Caco-2 (cell line): ENCODE results near the gene SCN1B. TPM values are rescaled to one million over a fixed set of nuclear protein-coding genes. Genes with fewer than 3 reads are reported as not detected.

Source experiments
- BruUV-seq: library from RNA; stranded (reverse); fragments of 400-500 nt; replicated peaks from 2 replicates; lab custom pipeline; 2021; lab: Mats Ljungman, UMichigan
- CTCF ChIA-PET: fragments of 300-600 bp; sonication (Branson Sonifier 250); formaldehyde crosslinking; loops from one replicate; lab custom pipeline; 2022; ENCODE audit warnings: antibody characterized with exemption; lab: Charles Lee
- POLR2A ChIA-PET: fragments of 300-600 bp; sonication (Branson Sonifier 250); formaldehyde crosslinking; loops from one replicate; lab custom pipeline; 2022; ENCODE audit warnings: antibody characterized with exemption; lab: Charles Lee
- DNase-seq, 2 experiments: peaks; one replicate each; pipeline versions ENCODE4 v3.0.0 to v3.0.0-alpha.2; 2020 to 2022
- H3K27me3 ChIP-seq: replicated peaks from 2 replicates; pipeline ENCODE4 v1.6.0; 2011; ENCODE audit warnings: low read length; ENCODE audit not compliant: control insufficient read depth, insufficient read depth
- H3K36me3 ChIP-seq: 2 replicates; pipeline ENCODE4 v1.5.1; 2011; ENCODE audit warnings: low read length; ENCODE audit not compliant: control insufficient read depth, insufficient read depth
- H3K4me1 ChIP-seq: fragments of 250-450 bp; sonication (Bioruptor Pico); 2 replicates; pipeline ENCODE4 v1.5.1; 2020; ENCODE audit warnings: mild to moderate bottlenecking
- H3K4me3 ChIP-seq: 2 replicates; pipeline ENCODE4 v1.5.1; 2011; ENCODE audit warnings: low read depth, mild to moderate bottlenecking, control low read depth, low read length
- H3K9me3 ChIP-seq: fragments of 250-450 bp; sonication (Bioruptor Pico); 2 replicates; pipeline ENCODE4 v1.5.1; 2020; ENCODE audit warnings: mild to moderate bottlenecking, moderate library complexity
- H3K27ac Mint-ChIP-seq: one replicate; pipeline ENCODE4 v1.8.0; 2022; ENCODE audit warnings: mixed read lengths; ENCODE audit not compliant: unreplicated experiment
- H3K27me3 Mint-ChIP-seq: one replicate; pipeline ENCODE4 v1.8.0; 2022; ENCODE audit warnings: mixed read lengths; ENCODE audit not compliant: insufficient read depth, unreplicated experiment
- H3K36me3 Mint-ChIP-seq: one replicate; pipeline ENCODE4 v1.8.0; 2022; ENCODE audit warnings: mild to moderate bottlenecking, mixed read lengths; ENCODE audit not compliant: insufficient read depth, unreplicated experiment
- H3K4me1 Mint-ChIP-seq: one replicate; pipeline ENCODE4 v1.8.0; 2022; ENCODE audit warnings: low read depth, mixed read lengths; ENCODE audit not compliant: unreplicated experiment
- H3K4me3 Mint-ChIP-seq: one replicate; pipeline ENCODE4 v1.8.0; 2022; ENCODE audit warnings: mild to moderate bottlenecking, moderate library complexity, mixed read lengths; ENCODE audit not compliant: unreplicated experiment
- H3K9me3 Mint-ChIP-seq: one replicate; pipeline ENCODE4 v1.8.0; 2022; ENCODE audit warnings: mixed read lengths; ENCODE audit not compliant: unreplicated experiment
- intact Hi-C: fragments of 100-400 bp; cut with micrococcal nuclease; formaldehyde crosslinking; loops from one replicate; pipeline ENCODE4 v1.10.0; 2022; ENCODE audit not compliant: unreplicated experiment
- total RNA-seq: library from RNA; stranded (reverse); gene quantifications from 2 replicates; pipeline ENCODE4 v1.2.3, GENCODE V29; 2022
- TF ChIP-seq, protein P1 (sequence below), 2 experiments: fragments of 200-600 bp in 1 of 2; IDR thresholded peaks; 1 replicate in 1 of 2; 2 replicates in 1 of 2; pipeline versions ENCODE4 v1.5.1 to v1.8.0; 2011 to 2022; ENCODE audit warnings: antibody characterized with exemption in 1 of 2, control low read depth in 1 of 2, inconsistent platforms in 1 of 2, low read depth in 1 of 2, low read length in 1 of 2, mild to moderate bottlenecking in 1 of 2, moderate library complexity in 1 of 2; ENCODE audit not compliant: insufficient read depth in 1 of 2, severe bottlenecking in 1 of 2, unreplicated experiment in 1 of 2

SCN1B gene
- total RNA-seq, 1 experiment from 2014 or later: 1.7 TPM

DNA sequence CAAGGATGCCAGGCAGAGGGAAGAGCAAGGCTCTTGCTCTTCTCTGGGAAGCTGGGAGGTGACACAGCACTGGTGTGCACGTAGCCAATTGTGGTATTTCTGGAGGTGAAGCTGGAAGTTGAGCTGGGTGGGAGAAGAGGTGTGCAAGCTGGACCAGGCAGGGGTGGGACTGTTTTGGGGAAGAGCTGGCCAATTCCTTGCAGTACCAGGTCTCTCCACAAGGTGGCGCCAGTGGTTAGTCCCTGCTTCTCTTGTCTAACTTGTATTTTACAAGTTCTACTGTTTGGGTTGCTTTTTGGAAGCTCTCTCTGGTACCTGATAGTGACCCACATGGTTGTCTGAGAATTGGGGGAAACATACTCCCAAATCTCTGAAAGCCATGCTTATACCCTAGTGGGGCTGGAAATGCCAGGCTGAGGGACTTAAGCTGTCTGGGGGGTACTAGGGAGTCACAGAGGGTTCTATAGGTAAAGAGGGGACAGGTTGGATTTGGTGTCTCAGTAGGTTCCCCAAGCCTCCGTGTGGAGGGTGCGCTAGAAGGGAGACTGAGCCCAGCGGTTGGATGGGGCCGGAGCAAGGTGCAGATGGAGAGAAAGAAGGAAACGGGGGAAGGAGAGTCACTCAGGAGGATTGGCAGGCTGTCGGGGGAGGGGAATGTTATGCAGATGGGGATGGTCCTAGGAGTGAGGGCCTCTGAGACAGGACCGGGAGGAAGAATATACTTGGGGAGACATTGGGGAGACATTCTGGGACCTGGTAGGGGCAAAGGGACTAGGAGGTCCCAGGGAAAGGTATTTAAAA is 14.2 kb downstream of the SCN1B start:
- peak in 1 of 2 experiments; percentile 68 for DNase-seq
- no peak overlapping the region for H3K27ac Mint-ChIP-seq
- TF ChIP-seq, protein P1, sequence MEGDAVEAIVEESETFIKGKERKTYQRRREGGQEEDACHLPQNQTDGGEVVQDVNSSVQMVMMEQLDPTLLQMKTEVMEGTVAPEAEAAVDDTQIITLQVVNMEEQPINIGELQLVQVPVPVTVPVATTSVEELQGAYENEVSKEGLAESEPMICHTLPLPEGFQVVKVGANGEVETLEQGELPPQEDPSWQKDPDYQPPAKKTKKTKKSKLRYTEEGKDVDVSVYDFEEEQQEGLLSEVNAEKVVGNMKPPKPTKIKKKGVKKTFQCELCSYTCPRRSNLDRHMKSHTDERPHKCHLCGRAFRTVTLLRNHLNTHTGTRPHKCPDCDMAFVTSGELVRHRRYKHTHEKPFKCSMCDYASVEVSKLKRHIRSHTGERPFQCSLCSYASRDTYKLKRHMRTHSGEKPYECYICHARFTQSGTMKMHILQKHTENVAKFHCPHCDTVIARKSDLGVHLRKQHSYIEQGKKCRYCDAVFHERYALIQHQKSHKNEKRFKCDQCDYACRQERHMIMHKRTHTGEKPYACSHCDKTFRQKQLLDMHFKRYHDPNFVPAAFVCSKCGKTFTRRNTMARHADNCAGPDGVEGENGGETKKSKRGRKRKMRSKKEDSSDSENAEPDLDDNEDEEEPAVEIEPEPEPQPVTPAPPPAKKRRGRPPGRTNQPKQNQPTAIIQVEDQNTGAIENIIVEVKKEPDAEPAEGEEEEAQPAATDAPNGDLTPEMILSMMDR (IDR thresholded peaks at IDR 0.05; ENCODE audit: insufficient read depth in 1 of 2, low read depth in 1 of 2, low read length in 1 of 2, severe bottlenecking in 1 of 2, unreplicated experiment in 1 of 2): peak; percentile 88 to 99
- no peaks in the 10 kb centered on the region for H3K9me3 Mint-ChIP-seq
- no peak overlapping the region for H3K4me3 ChIP-seq
- ChIA-PET CTCF (interaction anchor here (0.5 to 1.3 kb wide), 7 partner anchors 9 to 117 kb away, joined by 3 to 7 read pairs (median 3); no protein-coding TSS in a partner anchor), POLR2A (interaction anchor here (1.4 kb wide), 1 partner anchor 38 kb away, joined by 4 read pairs; no protein-coding TSS in a partner anchor)
- peaks cover 25% of the 10 kb centered on the region for H3K4me1 Mint-ChIP-seq
- no peaks in the 10 kb centered on the region for H3K9me3 ChIP-seq
- peaks cover 2% of the 10 kb centered on the region; the same call in 1 of the 2 replicates for H3K36me3 ChIP-seq
- no peaks in the 10 kb centered on the region for H3K27me3 Mint-ChIP-seq
- no peak overlapping the region for H3K4me3 Mint-ChIP-seq
- H3K36me3 Mint-ChIP-seq: peaks cover 25% of the 10 kb centered on the region
- no TSS peak for BruUV-seq
- intact Hi-C loops: loop anchor here (10.0 kb wide), 1 partner anchor 200 kb away; no protein-coding TSS in a partner anchor
- H3K4me1 ChIP-seq: peaks cover 36% of the 10 kb centered on the region
- H3K27me3 ChIP-seq: no peaks in the 10 kb centered on the region

- Mint-ChIP-seq H3K36me3 (peaks cover 25% of the 10 kb centered on the region), H3K4me3 (no peak overlapping the region), H3K27ac (no peak overlapping the region), H3K4me1 (peaks cover 18% of the 10 kb centered on the region), H3K27me3 (no peaks in the 10 kb centered on the region), H3K9me3 (no peaks in the 10 kb centered on the region)
- intact Hi-C loops: loop anchor here (10.0 kb wide), 1 partner anchor 201 kb away; no protein-coding TSS in a partner anchor
- Histone ChIP-seq H3K4me1 (peaks cover 26% of the 10 kb centered on the region), H3K36me3 (peaks cover 2% of the 10 kb centered on the region; the same call in 1 of the 2 replicates), H3K27me3 (no peaks in the 10 kb centered on the region), H3K9me3 (no peaks in the 10 kb centered on the region), H3K4me3 (no peak overlapping the region)
- no peak for DNase-seq
- ChIA-PET POLR2A (no interaction called here), CTCF (interaction anchor here (1.0 kb wide), 1 partner anchor 10 kb away, joined by 6 read pairs; no protein-coding TSS in a partner anchor)
- TF ChIP-seq, protein P1 (IDR thresholded peaks at IDR 0.05; ENCODE audit: insufficient read depth in 1 of 2, low read depth in 1 of 2, low read length in 1 of 2, severe bottlenecking in 1 of 2, unreplicated experiment in 1 of 2): no peak
- no TSS peak for BruUV-seq
These were observed 15.5 kb downstream of the SCN1B start for GRCh38 chr19:35045667-35046300.

- H3K27ac Mint-ChIP-seq: no peak overlapping the region
- no peaks in the 10 kb centered on the region for H3K27me3 ChIP-seq
- H3K9me3 Mint-ChIP-seq: no peaks in the 10 kb centered on the region
- peaks cover 25% of the 10 kb centered on the region for H3K36me3 Mint-ChIP-seq
- H3K4me3 Mint-ChIP-seq: no peak overlapping the region
- no peaks in the 10 kb centered on the region for H3K27me3 Mint-ChIP-seq
- CTCF ChIA-PET: interaction anchor here (1.0 kb wide), 1 partner anchor 9 kb away, joined by 6 read pairs; no protein-coding TSS in a partner anchor
- H3K36me3 ChIP-seq: peaks cover 2% of the 10 kb centered on the region; the same call in 1 of the 2 replicates
- BruUV-seq: no TSS peak
- POLR2A ChIA-PET: no interaction called here
- no peak overlapping the region for H3K4me3 ChIP-seq
- DNase-seq: no peak
- no peaks in the 10 kb centered on the region for H3K9me3 ChIP-seq
- H3K4me1 Mint-ChIP-seq: peaks cover 17% of the 10 kb centered on the region
- TF ChIP-seq, protein P1 (IDR thresholded peaks at IDR 0.05; ENCODE audit: insufficient read depth in 1 of 2, low read depth in 1 of 2, low read length in 1 of 2, severe bottlenecking in 1 of 2, unreplicated experiment in 1 of 2): no peak
- H3K4me1 ChIP-seq: peaks cover 26% of the 10 kb centered on the region
- intact Hi-C loops: loop anchor here (10.0 kb wide), 1 partner anchor 202 kb away; no protein-coding TSS in a partner anchor
These were observed 16.2 kb downstream of the SCN1B start for GRCh38 chr19:35046461-35046860.
